ENCODE data around the gene PTPRCAP.

Gene PTPRCAP

GRCh38 chr11:67395555-67396258 lies 41.8 kb downstream of the PTPRCAP start:
- DNase-seq, result no peak

DNA sequence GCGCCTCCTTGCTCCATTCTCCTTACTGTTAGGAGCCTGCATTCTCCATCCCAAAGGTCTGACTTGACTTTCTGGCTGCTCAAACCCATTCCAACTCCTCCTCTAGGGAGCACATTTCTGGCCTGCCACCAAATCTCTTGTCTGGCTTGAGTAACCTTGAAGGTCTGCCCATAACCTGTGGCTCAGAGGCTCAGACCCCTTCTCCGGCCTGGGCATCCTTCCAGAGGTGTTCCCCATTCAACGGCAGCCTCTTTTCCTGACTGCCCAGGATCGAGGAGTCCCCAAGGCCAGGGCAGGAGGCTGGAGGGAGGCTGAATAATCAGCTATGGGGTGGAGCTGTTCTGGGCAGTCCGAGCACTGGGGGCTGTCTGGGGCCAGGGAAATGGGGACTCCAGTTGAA lies 43.5 kb downstream of the PTPRCAP start:
- DNase-seq, result no peak

DNA sequence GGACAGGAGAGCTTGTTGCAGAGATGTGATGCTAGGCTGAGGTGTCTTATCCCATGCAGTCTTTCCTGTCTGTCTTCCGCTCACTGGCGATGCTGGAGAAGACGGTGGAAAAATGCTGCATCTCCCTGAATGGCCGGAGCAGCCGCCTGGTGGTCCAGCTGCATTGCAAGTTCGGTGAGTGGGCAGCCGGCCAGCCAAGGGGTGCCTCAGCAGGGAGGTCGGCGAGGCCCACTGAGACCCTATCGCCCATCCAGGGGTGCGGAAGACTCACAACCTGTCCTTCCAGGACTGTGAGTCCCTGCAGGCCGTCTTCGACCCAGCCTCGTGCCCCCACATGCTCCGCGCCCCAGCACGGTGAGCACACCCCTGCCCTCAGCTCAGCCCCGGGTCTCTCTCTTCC lies 44.0 kb downstream of the PTPRCAP start:
- DNase-seq, result no peak

GRCh38 chr11:67392183-67392715 lies 45.2 kb downstream of the PTPRCAP start:
- DNase-seq, result no peak

DNA sequence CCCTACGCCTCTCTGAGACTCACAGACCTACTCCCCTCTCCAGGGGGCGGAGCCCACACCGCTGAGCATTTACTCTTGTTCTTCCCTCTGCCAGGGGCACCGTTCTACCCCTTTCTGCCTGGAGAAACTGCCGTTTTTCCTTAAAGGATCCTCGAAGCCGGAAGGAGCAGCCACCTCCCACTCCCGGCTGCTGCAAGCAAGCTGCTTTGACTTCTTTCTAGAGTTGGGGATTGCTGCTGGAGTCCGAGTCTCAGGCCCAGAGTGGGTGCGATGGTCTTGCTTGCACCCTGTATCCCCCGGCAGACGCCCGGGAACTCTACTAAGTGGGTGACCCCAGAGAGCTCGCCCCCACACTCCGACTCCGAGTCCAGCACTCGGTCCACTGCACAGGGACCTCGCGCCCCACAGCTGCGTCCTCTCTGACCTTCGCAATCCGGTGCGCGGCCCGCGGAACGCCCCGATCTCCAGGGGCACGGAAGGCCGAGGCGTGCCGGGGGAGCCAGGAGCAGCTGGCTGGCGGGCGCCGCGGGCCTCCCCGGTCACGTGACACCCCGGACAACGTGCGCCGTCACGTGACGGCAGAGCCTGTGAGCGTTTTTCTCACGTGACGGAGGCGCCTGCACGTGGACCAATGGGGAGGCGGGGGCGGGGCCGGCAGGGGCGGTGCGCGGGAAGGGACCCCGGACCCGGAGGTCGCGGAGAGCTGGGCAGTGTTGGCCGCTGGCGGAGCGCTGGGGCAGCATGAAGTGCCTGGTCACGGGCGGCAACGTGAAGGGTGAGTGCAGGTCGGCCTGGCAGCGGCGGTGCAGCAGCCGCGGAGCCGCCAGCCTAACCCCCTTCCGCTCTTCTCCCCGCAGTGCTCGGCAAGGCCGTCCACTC lies 45.9 kb downstream of the PTPRCAP start, which contains the start of gene RAD9A:
Gene RAD9A (plus strand): TSS at position 683 of the 879 bp plus-strand sequence. CDS start 59 bp downstream, at position 742.
- peak; percentile 97 for DNase-seq

DNA sequence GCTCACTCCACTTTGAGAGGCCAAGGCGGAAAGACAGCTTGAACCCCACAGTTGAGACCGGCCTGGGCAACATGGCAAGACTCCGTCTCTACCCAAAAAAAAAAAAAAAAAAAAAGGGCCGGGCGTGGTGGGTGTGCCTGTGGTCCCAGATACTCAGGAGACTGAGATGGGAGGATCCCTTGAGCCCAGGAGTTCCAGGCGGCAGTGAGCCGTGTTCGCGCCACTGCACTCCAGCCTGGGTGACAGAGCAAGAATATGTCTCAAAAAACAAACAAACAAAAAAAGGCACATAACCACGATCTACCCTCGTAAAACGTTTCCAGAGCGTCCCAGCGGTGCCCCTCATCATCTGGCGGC lies 46.6 kb downstream of the PTPRCAP start:
- DNase-seq, result no peak

DNA sequence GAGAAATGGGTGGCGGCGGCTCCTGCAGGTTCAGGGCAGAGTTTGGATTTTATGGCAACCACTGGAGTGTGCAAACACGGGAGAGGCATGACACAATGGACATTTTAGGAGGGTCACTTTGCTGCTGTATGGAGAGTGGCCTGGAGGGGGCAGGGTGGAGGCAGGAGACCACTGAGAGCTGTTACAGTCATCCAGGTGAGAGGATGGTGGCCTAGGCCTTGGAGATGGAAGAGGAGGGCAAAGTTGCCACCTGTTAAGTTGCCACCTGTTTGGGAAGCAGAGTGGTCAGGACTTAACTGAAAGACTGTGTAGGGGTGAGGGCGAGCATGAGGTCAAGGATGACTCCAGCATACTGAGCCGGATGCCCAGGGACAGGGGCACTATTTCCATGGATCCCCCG lies 48.0 kb downstream of the PTPRCAP start:
- peak; percentile 58 for DNase-seq

DNA sequence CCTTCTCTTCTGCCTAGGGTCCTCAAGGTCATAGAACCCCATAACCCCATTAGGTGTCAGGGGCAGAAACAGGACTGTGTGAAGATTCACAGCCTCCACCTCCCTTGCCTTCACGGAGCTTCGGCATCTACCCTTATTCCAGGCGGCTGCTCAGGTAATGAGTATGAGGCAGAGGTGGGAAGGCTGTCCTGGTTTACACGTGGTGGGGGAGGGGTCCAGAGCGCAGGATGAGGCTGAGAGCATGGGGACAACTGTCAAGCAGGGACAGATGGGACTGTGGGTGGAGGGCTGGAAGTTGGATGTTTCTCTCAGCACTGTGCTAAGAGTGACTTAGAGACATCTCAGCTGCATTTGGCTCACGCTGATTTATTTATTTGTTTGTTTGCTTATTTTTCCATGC lies 50.0 kb downstream of the PTPRCAP start:
- no peak for DNase-seq

DNA sequence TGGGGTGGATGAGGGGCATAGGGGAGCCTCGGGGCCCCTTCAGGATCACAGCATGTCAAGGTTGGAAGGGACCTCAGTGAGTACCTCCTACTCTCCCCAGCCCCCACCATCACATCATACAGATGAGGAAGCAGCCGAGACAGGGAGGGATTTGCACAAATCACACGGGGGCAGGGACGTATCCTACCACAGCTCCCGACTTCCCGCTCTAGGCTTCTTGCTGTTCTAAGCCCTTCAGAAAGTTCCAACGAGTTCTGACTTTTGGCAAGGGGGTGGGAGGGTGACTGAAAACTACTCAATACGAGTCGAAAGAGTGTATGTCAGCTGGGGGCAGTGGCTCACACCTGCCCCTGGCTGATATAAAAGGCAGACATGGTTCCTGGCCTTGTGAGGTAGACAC lies 50.4 kb downstream of the PTPRCAP start:
- DNase-seq, result no peak

All from eye (tissue), 1 donor.